Rectal smooth muscle tissue (tissue), 1 donor: ENCODE measurements around the gene PRIM1.
A peak's percentile ranks its signal among the peaks of the same experiment; 100 is the strongest.
"Not testable (repeated sequence)": the region's sequence is repeated elsewhere in the genome, so short reads cannot be mapped to it uniquely, and the experiment has no call there.

Experiments
- H3K27ac ChIP-seq: one replicate; pipeline ENCODE4 v1.7.0; 2013; ENCODE audit warnings: low read depth, low read length, inconsistent platforms
- H3K27me3 ChIP-seq: one replicate; pipeline ENCODE4 v1.7.0; 2013; ENCODE audit warnings: low read length; ENCODE audit not compliant: control insufficient read depth, insufficient read depth
- H3K36me3 ChIP-seq: one replicate; pipeline ENCODE4 v1.7.0; 2013; ENCODE audit warnings: low read length; ENCODE audit not compliant: control insufficient read depth, insufficient read depth
- H3K4me1 ChIP-seq: one replicate; pipeline ENCODE4 v1.7.0; 2013; ENCODE audit warnings: low read length; ENCODE audit not compliant: control insufficient read depth, insufficient read depth
- H3K4me3 ChIP-seq: one replicate; pipeline ENCODE4 v1.7.0; 2013; ENCODE audit warnings: low read length
- H3K9ac ChIP-seq: one replicate; pipeline ENCODE4 v1.7.0; 2013; ENCODE audit warnings: low read length

Gene PRIM1

DNA sequence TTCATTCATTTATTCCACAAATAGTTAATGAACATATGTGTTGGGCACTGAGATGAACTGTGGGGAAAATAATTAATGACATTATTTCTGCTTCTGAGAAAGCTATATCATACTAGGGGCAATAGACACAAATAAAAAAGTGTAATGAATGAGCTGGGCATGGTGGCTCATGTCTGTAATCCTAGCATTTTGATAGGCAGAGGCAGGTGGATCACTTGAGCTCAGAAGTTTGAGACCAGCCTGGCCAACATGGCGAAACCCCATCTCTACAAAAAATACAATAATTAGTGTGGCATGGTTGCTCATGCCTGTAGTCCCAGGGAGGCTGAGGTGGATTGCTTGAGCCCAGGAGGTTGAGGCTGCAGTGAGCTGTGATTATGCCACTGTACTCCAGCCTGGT, 5.8 kb upstream of the PRIM1 start:
- H3K4me1 ChIP-seq, H3K27ac ChIP-seq, H3K9ac ChIP-seq, H3K36me3 ChIP-seq, H3K4me3 ChIP-seq, H3K27me3 ChIP-seq: not testable (repeated sequence)

DNA sequence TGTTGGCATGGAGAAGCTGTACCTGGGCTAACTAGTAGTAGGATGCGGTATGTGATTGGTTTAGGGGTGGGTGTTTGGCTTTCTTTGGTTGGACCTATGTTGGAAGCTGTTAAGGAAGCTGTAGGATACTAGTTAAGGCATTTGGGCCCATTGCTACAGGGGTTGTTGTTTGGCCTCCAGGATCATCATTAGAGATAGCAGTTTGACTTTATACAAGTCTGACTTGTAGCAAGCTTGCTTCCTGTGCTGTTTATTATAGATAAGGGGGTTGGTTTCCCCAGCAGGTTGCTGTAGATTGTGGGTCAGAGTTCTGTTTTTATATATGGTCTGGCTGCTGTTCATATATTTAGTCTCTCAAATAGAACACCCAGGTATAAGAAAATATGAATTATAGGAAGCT, 1.4 kb upstream of the PRIM1 start:
- no peak overlapping the region for H3K27ac ChIP-seq
- H3K27me3 ChIP-seq = no peaks in the 10 kb centered on the region
- H3K4me1 ChIP-seq = no peaks in the 10 kb centered on the region
- no peaks in the 10 kb centered on the region for H3K36me3 ChIP-seq
- no peak overlapping the region for H3K9ac ChIP-seq
- H3K4me3 ChIP-seq = no peak overlapping the region

DNA sequence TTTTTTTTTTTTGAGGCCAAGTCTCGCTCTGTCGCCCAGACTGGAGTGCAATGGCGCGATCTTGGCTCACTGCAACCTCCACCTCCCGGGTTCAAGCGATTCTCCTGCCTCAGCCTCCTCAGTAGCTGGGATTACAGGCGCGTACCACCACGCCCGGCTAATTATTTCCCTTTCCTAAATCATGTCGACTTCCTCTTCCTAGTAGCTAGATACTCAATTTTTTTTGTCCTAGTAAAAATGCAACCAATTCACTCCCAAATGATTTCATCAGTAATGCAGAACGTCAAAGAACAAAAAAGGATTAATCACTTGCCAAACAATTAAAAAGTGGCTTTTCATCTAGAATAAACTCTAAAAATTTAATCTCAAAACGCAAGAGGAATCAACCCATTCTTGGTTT, 1.5 kb downstream of the PRIM1 start:
- H3K36me3 ChIP-seq, H3K4me3 ChIP-seq, H3K27me3 ChIP-seq, H3K4me1 ChIP-seq, H3K9ac ChIP-seq, H3K27ac ChIP-seq: not testable (repeated sequence)

- H3K4me1 ChIP-seq = no peaks in the 10 kb centered on the region
- H3K27me3 ChIP-seq = no peaks in the 10 kb centered on the region
- H3K9ac ChIP-seq = no peak overlapping the region
- H3K27ac ChIP-seq = no peak overlapping the region
- no peaks in the 10 kb centered on the region for H3K36me3 ChIP-seq
- H3K4me3 ChIP-seq = no peak overlapping the region
Measured at GRCh38 chr12:56749853-56750252, 2.3 kb downstream of the PRIM1 start.

GRCh38 chr12:56749359-56749758, 2.8 kb downstream of the PRIM1 start:
- Histone ChIP-seq H3K27ac (no peak overlapping the region), H3K27me3 (no peaks in the 10 kb centered on the region), H3K36me3 (no peaks in the 10 kb centered on the region), H3K4me3 (no peak overlapping the region), H3K9ac (no peak overlapping the region), H3K4me1 (no peaks in the 10 kb centered on the region)

DNA sequence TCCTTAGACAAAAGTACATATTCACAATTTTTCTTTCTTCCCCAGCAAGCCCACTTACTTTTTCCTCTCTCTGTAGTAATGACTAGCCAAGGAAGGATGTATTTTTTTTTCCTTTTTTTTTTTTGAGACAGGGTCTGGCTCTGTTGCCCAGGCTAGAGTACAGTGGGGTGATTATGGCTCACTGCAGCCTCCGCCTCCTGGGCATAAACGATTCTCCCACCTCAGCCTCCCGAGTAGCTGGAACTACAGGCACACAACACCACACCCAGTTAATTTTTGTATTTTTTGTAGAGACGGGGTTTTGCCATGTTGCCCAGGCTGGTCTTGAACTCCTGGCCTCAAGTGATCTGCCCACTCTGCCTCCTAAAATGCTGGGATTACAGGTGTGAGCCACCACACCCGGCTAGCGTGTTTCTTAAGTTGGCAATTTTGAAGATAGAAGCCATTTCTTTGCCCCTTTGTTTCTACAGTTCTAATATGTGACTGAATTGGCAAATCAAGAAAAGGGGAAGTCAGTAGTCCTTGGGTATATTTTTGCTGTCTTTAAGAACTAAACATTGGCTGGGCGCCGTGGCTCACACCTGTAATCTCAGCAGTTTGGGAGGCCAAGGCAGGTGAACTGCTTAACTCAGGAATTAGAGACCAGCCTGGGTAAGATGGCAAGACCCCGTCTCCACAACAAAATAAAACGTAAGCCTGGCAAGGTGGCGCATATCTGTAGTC, 23.8 kb downstream of the PRIM1 start:
- Histone ChIP-seq H3K4me3 (no peak overlapping the region), H3K27ac (no peak overlapping the region), H3K4me1 (peaks cover 10% of the 10 kb centered on the region), H3K9ac (no peak overlapping the region), H3K36me3 (peaks cover 3% of the 10 kb centered on the region), H3K27me3 (no peaks in the 10 kb centered on the region)

- not testable (repeated sequence) for H3K27me3 ChIP-seq, H3K36me3 ChIP-seq, H3K9ac ChIP-seq, H3K4me3 ChIP-seq
- Histone ChIP-seq H3K4me1 (peaks cover 28% of the 10 kb centered on the region), H3K27ac (peak overlapping the region; percentile 97)
Measured at GRCh38 chr12:56726196-56726675, 25.9 kb downstream of the PRIM1 start.

DNA sequence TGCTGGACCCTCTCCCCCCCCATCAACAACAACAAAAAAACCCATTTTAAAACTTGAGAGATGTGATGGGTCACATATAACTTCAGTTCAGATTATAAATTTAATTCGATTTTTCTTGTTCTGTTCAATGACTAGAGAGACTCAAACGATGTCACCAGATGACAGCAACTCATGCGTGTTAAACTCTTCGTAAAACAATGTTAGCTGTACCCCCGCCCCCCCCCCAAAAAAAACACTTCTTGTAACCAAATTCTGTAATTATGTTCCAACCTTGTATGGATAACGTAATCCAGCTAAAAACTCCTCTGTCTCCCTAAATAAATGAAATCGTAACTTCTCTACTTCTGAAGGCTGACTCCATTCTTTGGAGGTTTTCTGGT, 26.4 kb downstream of the PRIM1 start:
- Histone ChIP-seq H3K4me1 (peaks cover 28% of the 10 kb centered on the region), H3K4me3 (peak overlapping the region; percentile 100), H3K36me3 (peaks cover 6% of the 10 kb centered on the region), H3K9ac (peak overlapping the region; percentile 77), H3K27ac (peak overlapping the region; percentile 97), H3K27me3 (no peaks in the 10 kb centered on the region)

DNA sequence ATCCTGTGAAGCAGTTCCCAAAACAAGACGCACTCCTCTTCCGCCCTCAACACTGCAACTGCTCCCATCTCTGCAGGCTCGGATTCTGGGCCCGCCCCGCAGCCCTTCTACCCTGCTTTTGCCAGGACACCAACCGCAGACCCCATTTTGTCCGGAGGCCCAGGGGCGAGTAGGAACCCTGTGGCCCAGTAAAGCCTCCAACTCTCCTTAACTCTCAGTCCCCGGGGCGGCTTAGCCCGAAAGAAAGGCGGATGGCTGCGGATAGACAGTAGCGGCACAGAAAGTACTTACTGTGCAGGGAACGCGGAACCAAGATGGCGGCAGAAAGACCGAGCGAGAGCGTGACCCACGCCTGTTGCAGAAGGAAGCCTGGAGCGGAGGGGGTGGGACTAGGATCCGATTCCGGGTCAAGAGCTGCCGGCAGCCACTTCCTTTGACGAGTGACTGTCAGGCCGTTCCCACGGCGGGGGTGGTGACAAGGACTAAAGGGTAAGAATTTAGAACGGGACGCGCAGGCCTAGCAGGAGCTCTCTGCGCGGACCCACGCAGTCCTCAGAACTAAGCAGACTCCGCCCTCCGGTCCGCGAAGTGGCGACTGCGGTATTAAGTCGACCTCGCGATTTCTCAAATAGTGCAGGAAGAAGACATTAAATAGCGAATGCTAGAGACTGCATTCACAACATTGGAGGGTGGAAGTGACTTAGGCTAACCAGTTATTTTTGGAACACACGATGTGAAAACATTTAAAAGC, 27.0 kb downstream of the PRIM1 start, which contains the start of gene NACA:
TSS of gene NACA (minus strand) at position 328 of the 751 bp plus-strand sequence. CDS start 778 bp downstream, outside the sequence.
- H3K4me1 ChIP-seq = peaks cover 28% of the 10 kb centered on the region
- peaks cover 9% of the 10 kb centered on the region for H3K36me3 ChIP-seq
- H3K27ac ChIP-seq = peak within 1 kb of the TSS; percentile 97
- H3K9ac ChIP-seq = peak within 1 kb of the TSS; percentile 100
- no peaks in the 10 kb centered on the region for H3K27me3 ChIP-seq
- H3K4me3 ChIP-seq = peak within 1 kb of the TSS; percentile 100

DNA sequence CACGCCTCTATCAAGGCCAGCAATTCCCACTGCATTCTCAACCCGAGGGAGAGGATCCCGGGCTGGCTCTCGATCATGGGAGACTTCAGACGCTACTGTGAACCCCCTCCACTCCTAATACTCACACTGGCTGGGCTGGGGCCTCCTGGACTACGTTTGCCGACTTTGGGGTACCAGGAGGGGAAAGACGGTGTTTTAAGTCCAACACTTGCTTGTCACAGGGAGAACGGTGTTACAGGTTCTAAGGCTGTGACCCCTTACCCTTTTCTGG, 27.5 kb downstream of the PRIM1 start:
- H3K9ac ChIP-seq = peak overlapping the region; percentile 100
- H3K27me3 ChIP-seq = no peaks in the 10 kb centered on the region
- H3K4me3 ChIP-seq = peak overlapping the region; percentile 100
- peak overlapping the region; percentile 97 for H3K27ac ChIP-seq
- H3K4me1 ChIP-seq = peaks cover 28% of the 10 kb centered on the region
- H3K36me3 ChIP-seq = peaks cover 9% of the 10 kb centered on the region

DNA sequence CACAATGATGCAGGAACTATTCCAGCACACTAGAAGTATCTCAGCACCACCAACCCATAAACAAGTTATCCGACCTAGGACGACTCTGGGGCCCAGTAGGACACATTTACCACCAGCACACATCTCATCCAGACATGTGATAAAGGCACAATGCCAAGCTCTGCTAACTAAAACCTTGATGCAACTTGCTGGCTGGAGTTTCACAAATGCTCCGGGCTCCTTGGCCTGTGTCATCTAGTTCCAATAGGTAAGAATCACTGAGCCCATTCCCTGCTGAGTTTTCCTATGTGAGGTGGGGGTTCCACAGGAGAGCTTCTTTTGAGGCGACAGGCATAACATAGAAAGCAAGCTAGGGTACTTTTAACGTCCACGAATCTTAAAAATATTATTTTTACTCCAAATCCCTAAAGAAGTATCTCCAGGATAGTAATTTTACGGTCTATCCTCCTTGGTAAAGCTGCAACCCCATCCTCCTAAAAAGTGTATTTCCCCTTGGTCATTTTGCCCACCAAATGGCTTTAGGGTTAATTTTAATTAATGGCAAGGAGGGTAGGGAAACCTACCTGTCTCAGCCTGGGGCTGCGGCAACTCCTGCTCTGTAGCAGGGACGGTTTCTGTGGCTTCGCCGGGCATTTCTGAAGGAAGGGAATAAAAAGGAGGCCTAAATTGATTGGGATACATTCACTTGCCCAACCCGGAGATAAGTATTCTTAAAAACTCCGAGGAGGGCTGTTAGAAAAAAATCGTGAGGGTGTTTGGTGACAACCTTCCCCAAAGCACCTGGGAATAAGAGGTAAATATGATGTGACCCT, 28.0 kb downstream of the PRIM1 start:
- Histone ChIP-seq H3K9ac (peak overlapping the region; percentile 100), H3K4me3 (peak overlapping the region; percentile 100), H3K36me3 (peaks cover 9% of the 10 kb centered on the region), H3K27ac (peak overlapping the region; percentile 97), H3K27me3 (no peaks in the 10 kb centered on the region), H3K4me1 (peaks cover 28% of the 10 kb centered on the region)

GRCh38 chr12:56723352-56723751, 28.8 kb downstream of the PRIM1 start:
- H3K9ac ChIP-seq = no peak overlapping the region
- no peaks in the 10 kb centered on the region for H3K27me3 ChIP-seq
- H3K4me1 ChIP-seq = peaks cover 28% of the 10 kb centered on the region
- H3K36me3 ChIP-seq = peaks cover 9% of the 10 kb centered on the region
- H3K27ac ChIP-seq = peak overlapping the region; percentile 97
- peak overlapping the region; percentile 100 for H3K4me3 ChIP-seq
